K562 (cell line): ENCODE results near the gene CMIP. TPM values are rescaled to one million over a fixed set of nuclear protein-coding genes. Genes with fewer than 3 reads are reported as not detected.

ENCODE experiments used
- ATF6 ChIP-seq: sonication (generic); formaldehyde crosslinking; IDR thresholded peaks from 2 replicates; pipeline ENCODE4 v1.4.0; 2020; ENCODE audit warnings: mild to moderate bottlenecking, missing genetic modification reagents
- C11orf30 ChIP-seq: fragments of 450-650 bp; IDR thresholded peaks from 2 replicates; pipeline ENCODE4 v1.6.1; 2016; ENCODE audit warnings: low read depth, mild to moderate bottlenecking
- ELF4 ChIP-seq: fragments of 450-650 bp; formaldehyde crosslinking; IDR thresholded peaks from 2 replicates; pipeline ENCODE4 v1.4.0; 2022; ENCODE audit warnings: missing genetic modification characterization
- EZH2 ChIP-seq: IDR thresholded peaks from 2 replicates; pipeline ENCODE4 v1.6.1; 2012; ENCODE audit warnings: low read depth, mild to moderate bottlenecking, inconsistent platforms, low read length, borderline replicate concordance
- FOXA1 ChIP-seq: fragments of 450-650 bp; IDR thresholded peaks from 2 replicates; pipeline ENCODE4 v1.6.1; 2016; ENCODE audit warnings: mild to moderate bottlenecking, borderline replicate concordance
- FOXA3 ChIP-seq, 2 experiments: fragments of 450-650 bp in 1 of 2; sonication (generic) in 1 of 2; formaldehyde crosslinking; IDR thresholded peaks in 1 of 2; conservative IDR thresholded peaks in 1 of 2; 2 replicates each; pipeline versions ENCODE4 v1.4.0 to v1.8.0; 2020 to 2022; ENCODE audit warnings: mild to moderate bottlenecking in 2 of 2, missing genetic modification reagents in 1 of 2
- ID3 ChIP-seq, 2 experiments: fragments of 250-450 bp in 1 of 2; fragments of 450-650 bp in 1 of 2; sonication (Bioruptor Pico) in 1 of 2; IDR thresholded peaks; 2 replicates each; pipeline versions ENCODE4 v1.6.1 to v1.8.0; 2016 to 2021; ENCODE audit warnings: mild to moderate bottlenecking in 2 of 2, moderate library complexity in 2 of 2, missing compliant biosample characterization in 1 of 2, missing genetic modification characterization in 1 of 2
- KAT8 ChIP-seq: fragments of 450-650 bp; IDR thresholded peaks from 2 replicates; pipeline ENCODE4 v1.6.1; 2016; ENCODE audit warnings: low read depth, mild to moderate bottlenecking
- LARP7 ChIP-seq: fragments of 450-650 bp; IDR thresholded peaks from 2 replicates; pipeline ENCODE4 v1.6.1; 2016
- NONO ChIP-seq, 2 experiments: fragments of 200-400 bp in 1 of 2; fragments of 450-650 bp in 1 of 2; formaldehyde crosslinking in 1 of 2; IDR thresholded peaks; 2 replicates each; pipeline ENCODE4 v1.6.1; 2017; ENCODE audit warnings: low read depth in 2 of 2, mild to moderate bottlenecking in 2 of 2, moderate library complexity in 2 of 2, low read length in 1 of 2
- NR2C1 ChIP-seq, 2 experiments: fragments of 450-650 bp; IDR thresholded peaks; 2 replicates each; pipeline ENCODE4 v1.6.1; 2017; ENCODE audit warnings: mild to moderate bottlenecking in 2 of 2, antibody characterized with exemption in 1 of 2, inconsistent platforms in 1 of 2, missing compliant biosample characterization in 1 of 2, missing genetic modification characterization in 1 of 2
- OTX1 ChIP-seq: fragments of 450-650 bp; formaldehyde crosslinking; IDR thresholded peaks from 2 replicates; pipeline ENCODE4 v1.4.0; 2022; ENCODE audit warnings: mild to moderate bottlenecking
- PTTG1 ChIP-seq: fragments of 450-650 bp; IDR thresholded peaks from 2 replicates; pipeline ENCODE4 v1.6.1; 2016; ENCODE audit warnings: low read depth, mild to moderate bottlenecking, missing genetic modification characterization, missing compliant biosample characterization
- TCF7L2 ChIP-seq: fragments of 150-350 bp; IDR thresholded peaks from 2 replicates; pipeline ENCODE4 v1.6.1; 2016; ENCODE audit warnings: low read depth, mild to moderate bottlenecking, low read length, moderate library complexity
- TEAD4 ChIP-seq, 2 experiments: sonication (generic) in 1 of 2; formaldehyde crosslinking in 1 of 2; IDR thresholded peaks; 2 replicates each; pipeline versions ENCODE4 v1.6.1 to v1.8.0; 2012 to 2022; ENCODE audit warnings: borderline replicate concordance in 1 of 2, inconsistent platforms in 1 of 2, low read length in 1 of 2, mild to moderate bottlenecking in 1 of 2, missing genetic modification reagents in 1 of 2
- TFE3 ChIP-seq: fragments of 450-650 bp; formaldehyde crosslinking; IDR thresholded peaks from 2 replicates; pipeline ENCODE4 v1.4.0; 2020; ENCODE audit warnings: mild to moderate bottlenecking, mixed read lengths
- ZBTB7A ChIP-seq: IDR thresholded peaks from 2 replicates; pipeline ENCODE4 v1.6.1; 2011; ENCODE audit warnings: low read depth, mild to moderate bottlenecking, low read length, moderate library complexity, borderline replicate concordance; ENCODE audit not compliant: control insufficient read depth
- ZC3H11A ChIP-seq: IDR thresholded peaks from 2 replicates; pipeline ENCODE4 v1.6.1; 2012; ENCODE audit warnings: low read depth, low read length, improper control_type of control experiment
- ZNF197 ChIP-seq: fragments of 200-800 bp; sonication (Bioruptor generic); IDR thresholded peaks from 2 replicates; pipeline ENCODE4 v1.6.1; 2016; ENCODE audit warnings: low read depth, missing genetic modification characterization, missing compliant biosample characterization
- ZNF445 ChIP-seq: fragments of 250-450 bp; sonication (Bioruptor Pico); IDR thresholded peaks from 2 replicates; pipeline ENCODE4 v1.4.0; 2020; ENCODE audit warnings: low read depth, mild to moderate bottlenecking, moderate library complexity
- ZNF655 ChIP-seq: fragments of 250-450 bp; sonication (Bioruptor Pico); IDR thresholded peaks from 2 replicates; pipeline ENCODE4 v1.5.0; 2021
- ZNF695 ChIP-seq: fragments of 450-650 bp; formaldehyde crosslinking; IDR thresholded peaks from 2 replicates; pipeline ENCODE4 v1.4.0; 2020; ENCODE audit warnings: mild to moderate bottlenecking, moderate library complexity
- polyA plus RNA-seq, 8 experiments: library from polyadenylated mRNA; depleted of rRNA in 4 of 8; stranded (reverse) in 5 of 8; unstranded in 3 of 8; fragments of >200 nt; fragmentation: Nextera tagmentation in 2 of 8; fragmentation: Illumina TruSeq in 1 of 8; extraction: Ambion mirVana in 2 of 8; extraction: Trizol in 1 of 8; gene quantifications; 2 replicates each; pipeline versions ENCODE4 v1.2.1 to v1.2.3, GENCODE V29; 2011 to 2014; ENCODE audit warnings: inconsistent platforms in 1 of 8, missing spikeins in 1 of 8
- total RNA-seq, 7 experiments: library from RNA; depleted of rRNA in 6 of 7; stranded (reverse); fragments of >200 nt in 6 of 7; fragmentation: Illumina TruSeq in 2 of 7; extraction: Trizol in 2 of 7; gene quantifications; 2 replicates each; pipeline versions ENCODE4 v1.2.1 to v1.2.3, GENCODE V29; 2011 to 2021; ENCODE audit warnings: low replicate concordance in 1 of 7

Gene CMIP
- total and polyA plus RNA-seq, 9 of the 15 experiments (the other 6 are each of a cell fraction or from before 2014, with no cell fraction given): 0.94 to 82.5 (median 10.3) TPM

- TF ChIP-seq ATF6 (CRISPR knock-in tag) (no peak), NR2C1 (IDR thresholded peaks at IDR 0.05) (no peak), NR2C1 (tag; IDR thresholded peaks at IDR 0.05) (no peak), FOXA1 (no peak), TCF7L2 (no peak), ZC3H11A (no peak), C11orf30 (no peak), TFE3 (CRISPR knock-in tag) (no peak), ZNF197 (CRISPR knock-in tag) (no peak), ZNF695 (CRISPR knock-in tag) (no peak), ZBTB7A (no peak), OTX1 (CRISPR knock-in tag) (no peak), ELF4 (CRISPR knock-in tag) (no peak), ID3 (CRISPR knock-in tag; IDR thresholded peaks at IDR 0.05) (no peak), ID3 (tag; IDR thresholded peaks at IDR 0.05) (0 out of 2 replicates have a peak, but pooled peaks have one; percentile 47), ZNF655 (no peak), PTTG1 (tag) (no peak), ZNF445 (CRISPR knock-in tag) (no peak), EZH2 (no peak), TEAD4 (IDR thresholded peaks at IDR 0.05; ENCODE audit: low read length) (no peak), TEAD4 (CRISPR knock-in tag; IDR thresholded peaks at IDR 0.05; ENCODE audit: borderline replicate concordance) (no peak), LARP7 (no peak), NONO (IDR thresholded peaks at IDR 0.05; ENCODE audit: low read depth in 2 of 2, low read length in 1 of 2) (no peak), FOXA3 (CRISPR knock-in tag; conservative IDR thresholded peaks at IDR 0.05 in 1 of 2, IDR thresholded peaks at IDR 0.05 in 1 of 2) (no peak), KAT8 (no peak)
Observed at GRCh38 chr16:81505011-81505661, 60.5 kb downstream of the CMIP start (continued).
